ENCODE measurements around the gene RFX6. TPM values are rescaled to one million over a fixed set of nuclear protein-coding genes. Genes with fewer than 3 reads are reported as not detected.

The RFX6 gene
- total and polyA plus RNA-seq, 2 donors from 2014 or later, result not detected

GRCh38 chr6:116902634-116903033 lies 25.6 kb downstream of the RFX6 start:
- no peak overlapping the region for H3K27ac ChIP-seq (ENCODE audit: low read depth in 2 of 2, low read length in 2 of 2)
- intact Hi-C loops (cut with DNase I), result no loop called here
- no peaks in the 10 kb centered on the region for H3K4me1 ChIP-seq (ENCODE audit: control insufficient read depth in 2 of 3, insufficient read depth in 2 of 3, low read depth in 1 of 3, low read length in 3 of 3)
- TF ChIP-seq, protein P1, sequence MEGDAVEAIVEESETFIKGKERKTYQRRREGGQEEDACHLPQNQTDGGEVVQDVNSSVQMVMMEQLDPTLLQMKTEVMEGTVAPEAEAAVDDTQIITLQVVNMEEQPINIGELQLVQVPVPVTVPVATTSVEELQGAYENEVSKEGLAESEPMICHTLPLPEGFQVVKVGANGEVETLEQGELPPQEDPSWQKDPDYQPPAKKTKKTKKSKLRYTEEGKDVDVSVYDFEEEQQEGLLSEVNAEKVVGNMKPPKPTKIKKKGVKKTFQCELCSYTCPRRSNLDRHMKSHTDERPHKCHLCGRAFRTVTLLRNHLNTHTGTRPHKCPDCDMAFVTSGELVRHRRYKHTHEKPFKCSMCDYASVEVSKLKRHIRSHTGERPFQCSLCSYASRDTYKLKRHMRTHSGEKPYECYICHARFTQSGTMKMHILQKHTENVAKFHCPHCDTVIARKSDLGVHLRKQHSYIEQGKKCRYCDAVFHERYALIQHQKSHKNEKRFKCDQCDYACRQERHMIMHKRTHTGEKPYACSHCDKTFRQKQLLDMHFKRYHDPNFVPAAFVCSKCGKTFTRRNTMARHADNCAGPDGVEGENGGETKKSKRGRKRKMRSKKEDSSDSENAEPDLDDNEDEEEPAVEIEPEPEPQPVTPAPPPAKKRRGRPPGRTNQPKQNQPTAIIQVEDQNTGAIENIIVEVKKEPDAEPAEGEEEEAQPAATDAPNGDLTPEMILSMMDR (IDR thresholded peaks at IDR 0.05; ENCODE audit: borderline replicate concordance, extremely low read depth, insufficient read depth), result no peak
- peaks cover 0 to 2% (median 0%) of the 10 kb centered on the region in 3 donors for H3K9me3 ChIP-seq (ENCODE audit: control insufficient read depth in 2 of 3, insufficient read depth in 1 of 3, low read length in 3 of 3)
- no peak overlapping the region for H3K9ac ChIP-seq (ENCODE audit: low read length in 3 of 3)
- no peaks in the 10 kb centered on the region for H3K27me3 ChIP-seq (ENCODE audit: control insufficient read depth, insufficient read depth, low read length)
- no peak overlapping the region for H3K4me3 ChIP-seq (ENCODE audit: low read length in 3 of 3)
- H3K36me3 ChIP-seq (ENCODE audit: control insufficient read depth in 2 of 3, insufficient read depth in 3 of 3, low read length in 3 of 3), result no peaks in the 10 kb centered on the region
- FAIRE-seq, result no peak
- no peak for DNase-seq

GRCh38 chr6:116922853-116923548 lies 46.0 kb downstream of the RFX6 start:
- Histone ChIP-seq H3K9ac (ENCODE audit: low read length in 3 of 3) (no peak overlapping the region), H3K27me3 (ENCODE audit: control insufficient read depth, insufficient read depth, low read length) (no peaks in the 10 kb centered on the region), H3K36me3 (ENCODE audit: control insufficient read depth in 2 of 3, insufficient read depth in 3 of 3, low read length in 3 of 3) (no peaks in the 10 kb centered on the region), H3K27ac (ENCODE audit: low read depth in 2 of 2, low read length in 2 of 2) (no peak overlapping the region), H3K4me3 (ENCODE audit: low read length in 3 of 3) (no peak overlapping the region), H3K4me1 (ENCODE audit: control insufficient read depth in 2 of 3, insufficient read depth in 2 of 3, low read depth in 1 of 3, low read length in 3 of 3) (no peaks in the 10 kb centered on the region), H3K9me3 (ENCODE audit: control insufficient read depth in 2 of 3, insufficient read depth in 1 of 3, low read length in 3 of 3) (no peaks in the 10 kb centered on the region)
- no peak for DNase-seq
- FAIRE-seq, result no peak
- intact Hi-C loops (cut with DNase I), result no loop called here
- TF ChIP-seq, protein P1 (IDR thresholded peaks at IDR 0.05; ENCODE audit: borderline replicate concordance, extremely low read depth, insufficient read depth), result no peak

DNA sequence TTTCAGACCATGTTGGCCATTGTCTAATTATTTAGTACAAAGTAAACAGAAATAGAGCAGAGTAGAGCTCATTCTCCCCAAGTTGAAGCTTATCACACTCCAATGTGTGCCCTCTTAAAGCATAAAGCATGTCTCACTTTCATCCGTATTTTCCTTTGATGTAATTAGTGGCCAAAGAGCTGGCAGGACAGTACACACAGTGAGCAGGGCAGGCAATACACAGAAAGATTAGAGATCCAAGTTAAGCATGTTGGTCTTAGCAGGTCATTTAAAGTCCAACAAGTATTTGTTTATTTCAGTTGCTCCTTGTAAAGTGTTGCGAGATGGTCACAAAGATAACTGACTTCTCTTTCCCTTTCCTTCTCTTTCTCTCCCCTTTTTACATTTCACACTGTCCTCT lies 47.2 kb downstream of the RFX6 start:
- DNase-seq, result no peak
- Histone ChIP-seq H3K36me3 (ENCODE audit: control insufficient read depth in 2 of 3, insufficient read depth in 3 of 3, low read length in 3 of 3) (no peaks in the 10 kb centered on the region), H3K27ac (ENCODE audit: low read depth in 2 of 2, low read length in 2 of 2) (no peak overlapping the region), H3K4me1 (ENCODE audit: control insufficient read depth in 2 of 3, insufficient read depth in 2 of 3, low read depth in 1 of 3, low read length in 3 of 3) (no peaks in the 10 kb centered on the region), H3K27me3 (ENCODE audit: control insufficient read depth, insufficient read depth, low read length) (no peaks in the 10 kb centered on the region), H3K9me3 (ENCODE audit: control insufficient read depth in 2 of 3, insufficient read depth in 1 of 3, low read length in 3 of 3) (no peaks in the 10 kb centered on the region), H3K9ac (ENCODE audit: low read length in 3 of 3) (no peak overlapping the region), H3K4me3 (ENCODE audit: low read length in 3 of 3) (no peak overlapping the region)
- FAIRE-seq, result no peak
- TF ChIP-seq, protein P1 (IDR thresholded peaks at IDR 0.05; ENCODE audit: borderline replicate concordance, extremely low read depth, insufficient read depth), result no peak
- intact Hi-C loops (cut with DNase I), result no loop called here

Data from kidney (tissue), 14 donors.